ENCODE measurements around the gene MED15.

MED15 gene

GRCh38 chr22:20491346-20491745 lies 16.1 kb upstream of the MED15 start:
- POLR2A ChIA-PET, result no interaction called here
- CTCF ChIA-PET, result interaction anchor here (1.0 kb wide), 2 partner anchors 9 to 35 kb away, joined by 3 read pairs; no protein-coding TSS in a partner anchor
- DNase-seq (ENCODE audit: extremely low spot score), result no peak
- no peak for TF ChIP-seq CTCF (IDR thresholded peaks at IDR 0.05; ENCODE audit: control extremely low read depth, extremely low read depth, low read depth, missing control alignments)

- ChIA-PET POLR2A (interaction anchor here (0.5 to 0.6 kb wide), 3 partner anchors 19 to 35 kb away, joined by 4 read pairs; no protein-coding TSS in a partner anchor), CTCF (interaction anchor here (1.0 to 1.5 kb wide), 4 partner anchors 11 to 77 kb away, joined by 3 to 7 read pairs (median 4); no protein-coding TSS in a partner anchor)
- DNase-seq (ENCODE audit: extremely low spot score), result no peak
- no peak for TF ChIP-seq CTCF (IDR thresholded peaks at IDR 0.05; ENCODE audit: control extremely low read depth, extremely low read depth, low read depth, missing control alignments)
Measured at GRCh38 chr22:20494978-20495860, 12.2 kb upstream of the MED15 start, which contains the start of gene KLHL22. Gene KLHL22, minus strand, starts transcription at chr22:20495795. Its CDS starts 6,584 bp downstream, at chr22:20489211.

- peak; percentile 95 for TF ChIP-seq CTCF (IDR thresholded peaks at IDR 0.05; ENCODE audit: control extremely low read depth, extremely low read depth, low read depth, missing control alignments)
- peak; percentile 98 for DNase-seq (ENCODE audit: extremely low spot score)
- ChIA-PET POLR2A (interaction anchor here (0.6 kb wide), 2 partner anchors 28 to 36 kb away, joined by 4 read pairs; no protein-coding TSS in a partner anchor), CTCF (no interaction called here)
Measured at GRCh38 chr22:20495861-20496681, 11.3 kb upstream of the MED15 start.

- POLR2A ChIA-PET, result no interaction called here
- TF ChIP-seq CTCF (IDR thresholded peaks at IDR 0.05; ENCODE audit: control extremely low read depth, extremely low read depth, low read depth, missing control alignments), result no peak
- CTCF ChIA-PET, result interaction anchor here (1.0 kb wide), 1 partner anchor 16 kb away, joined by 3 read pairs; no protein-coding TSS in a partner anchor
- no peak for DNase-seq (ENCODE audit: extremely low spot score)
Measured at GRCh38 chr22:20497426-20497825, 10.0 kb upstream of the MED15 start.

GRCh38 chr22:20498913-20499312 lies 8.5 kb upstream of the MED15 start:
- DNase-seq (ENCODE audit: extremely low spot score), result no peak
- CTCF ChIA-PET, result interaction anchor here (1.0 kb wide), 1 partner anchor 9 kb away, joined by 8 read pairs; the partner anchor contains the start of gene MED15
- POLR2A ChIA-PET, result no interaction called here

More at GRCh38 chr22:20498913-20499312, 8.5 kb upstream of the MED15 start:
- no peak for TF ChIP-seq CTCF (IDR thresholded peaks at IDR 0.05; ENCODE audit: control extremely low read depth, extremely low read depth, low read depth, missing control alignments)

Measured in GM10248 (cell line).